Epithelial cell of proximal tubule (primary cell): ENCODE measurements around the gene CERS4. TPM values are rescaled to one million over a fixed set of nuclear protein-coding genes. Genes with fewer than 3 reads are reported as not detected.
"Not testable (repeated sequence)": the region's sequence is repeated elsewhere in the genome, so short reads cannot be mapped to it uniquely, and the experiment has no call there.

ENCODE experiments used
- DNase-seq: peaks from one replicate; pipeline ENCODE4 v3.0.0-alpha.2; 2011; ENCODE audit warnings: low read depth
- H3K4me3 ChIP-seq: 2 replicates; pipeline ENCODE4 v1.5.1; 2011; ENCODE audit warnings: low read depth, mild to moderate bottlenecking, low read length
- CTCF ChIP-seq: conservative IDR thresholded peaks from 2 replicates; pipeline ENCODE4 v1.5.1; 2012; ENCODE audit warnings: low read depth, mild to moderate bottlenecking, low read length
- total RNA-seq: library from RNA; depleted of rRNA; stranded (reverse); fragments of >200 nt; gene quantifications from 2 replicates; pipeline ENCODE4 v1.2.3, GENCODE V29; 2015

CERS4 gene
- total RNA-seq, 1 donor from 2014 or later: 24.5 TPM

DNA sequence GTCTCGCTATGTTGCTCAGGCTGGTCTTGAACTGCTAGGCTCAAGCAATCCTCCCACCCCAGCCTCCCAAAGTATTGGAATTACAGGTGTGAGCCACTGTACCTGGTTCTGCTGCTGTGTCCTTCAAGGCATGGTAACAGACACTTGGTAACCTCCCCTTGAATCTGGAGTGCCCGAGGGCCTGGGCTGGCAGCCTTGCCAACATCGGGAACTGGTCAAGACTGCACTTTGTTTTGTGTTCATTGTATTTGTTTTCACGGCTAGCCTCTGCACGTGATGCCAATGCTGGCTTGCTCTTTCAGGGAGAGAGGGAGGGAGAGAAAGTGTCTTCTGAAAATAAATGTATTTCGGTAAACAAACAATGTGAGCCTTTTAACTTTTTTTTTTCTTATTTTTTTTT is 12.0 kb downstream of the CERS4 start:
- TF ChIP-seq CTCF: no peak
- H3K4me3 ChIP-seq: no peak overlapping the region
- no peak for DNase-seq

- not testable (repeated sequence) for DNase-seq, H3K4me3 ChIP-seq
Measured at GRCh38 chr19:8223442-8223841, 14.3 kb downstream of the CERS4 start.

DNA sequence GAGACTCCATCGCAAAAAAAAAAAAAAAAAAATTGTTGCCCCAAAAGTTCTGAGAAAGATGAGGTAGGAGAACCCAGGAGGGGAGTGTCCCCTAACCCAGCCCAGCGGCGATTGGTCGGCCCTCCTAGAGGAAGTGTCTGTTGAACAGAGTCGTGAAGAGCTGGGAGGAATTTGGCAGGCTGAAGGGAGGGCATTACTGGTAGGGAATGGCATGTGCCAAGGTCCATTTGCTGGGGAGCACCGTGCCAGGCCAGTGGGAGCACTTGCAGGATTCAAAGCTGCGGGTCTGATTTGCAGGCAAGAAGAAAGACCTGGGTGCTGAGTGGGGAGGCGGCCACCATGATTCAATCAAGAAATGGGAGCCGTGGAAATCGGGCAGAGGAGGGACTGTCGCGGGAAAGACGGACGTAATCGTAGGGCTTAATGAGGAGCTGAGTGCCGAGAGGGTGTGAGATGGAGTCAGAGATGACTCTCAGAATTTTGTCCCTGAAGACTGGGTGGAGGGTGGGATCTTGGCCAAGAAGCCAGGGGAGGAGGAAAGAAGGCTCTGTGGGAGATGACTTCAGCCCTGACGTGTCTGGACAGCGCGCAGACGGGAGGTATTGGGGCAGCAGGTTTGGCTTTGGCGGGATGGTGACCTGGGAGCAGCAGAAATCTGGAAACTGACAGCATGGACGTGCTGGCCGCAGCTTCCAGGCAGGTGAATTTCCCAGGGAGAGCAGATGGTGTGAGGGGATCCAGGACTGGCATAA is 15.4 kb downstream of the CERS4 start:
- no peak for TF ChIP-seq CTCF
- DNase-seq: peak; percentile 29
- peak overlapping the region; percentile 28 for H3K4me3 ChIP-seq

GRCh38 chr19:8231073-8231604 is 22.0 kb downstream of the CERS4 start:
- TF ChIP-seq CTCF: no peak
- no peak for DNase-seq

DNA sequence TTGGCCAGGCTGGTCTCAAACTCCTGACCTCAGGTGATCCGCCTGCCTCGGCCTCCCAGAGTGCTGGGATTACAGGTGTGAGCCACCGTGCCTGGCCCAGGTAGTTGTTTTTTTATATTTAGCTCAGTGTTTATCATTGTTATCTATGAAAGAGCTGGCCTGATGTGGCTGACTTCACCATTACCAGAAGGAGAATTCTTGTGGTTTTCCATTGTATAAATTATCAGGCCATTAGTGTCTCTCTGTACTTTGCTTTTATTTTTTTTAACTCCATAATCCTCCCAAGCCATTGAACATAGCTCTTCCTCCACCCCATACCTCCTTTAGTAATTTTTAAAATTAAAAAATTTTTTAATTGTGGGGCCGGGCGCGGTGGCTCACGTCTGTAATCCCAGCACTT is 24.2 kb downstream of the CERS4 start:
- H3K4me3 ChIP-seq: no peak overlapping the region
- TF ChIP-seq CTCF: no peak
- DNase-seq: no peak

More at GRCh38 chr19:8231073-8231604, 22.0 kb downstream of the CERS4 start:
- no peak overlapping the region for H3K4me3 ChIP-seq

DNA sequence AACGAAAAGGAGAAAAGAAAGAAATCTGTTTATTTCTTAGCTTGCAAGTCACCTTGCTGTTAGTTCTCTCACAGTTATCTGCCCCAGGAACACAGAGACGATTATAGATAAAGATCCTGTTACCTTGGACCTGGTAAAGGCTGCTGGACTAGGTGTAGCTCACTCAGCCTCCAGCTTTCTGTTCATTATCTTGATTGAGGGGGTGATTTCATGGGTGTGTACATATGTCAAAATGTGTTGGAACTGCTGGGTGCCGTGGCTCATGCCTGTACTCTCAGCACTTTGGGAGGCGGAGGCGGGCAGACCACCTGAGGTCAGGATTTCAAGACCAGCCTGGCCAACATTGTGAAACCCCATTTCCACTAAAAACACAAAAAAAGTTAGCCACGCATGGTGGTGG is 27.9 kb downstream of the CERS4 start:
- H3K4me3 ChIP-seq: no peak overlapping the region
- no peak for DNase-seq
- no peak for TF ChIP-seq CTCF

DNA sequence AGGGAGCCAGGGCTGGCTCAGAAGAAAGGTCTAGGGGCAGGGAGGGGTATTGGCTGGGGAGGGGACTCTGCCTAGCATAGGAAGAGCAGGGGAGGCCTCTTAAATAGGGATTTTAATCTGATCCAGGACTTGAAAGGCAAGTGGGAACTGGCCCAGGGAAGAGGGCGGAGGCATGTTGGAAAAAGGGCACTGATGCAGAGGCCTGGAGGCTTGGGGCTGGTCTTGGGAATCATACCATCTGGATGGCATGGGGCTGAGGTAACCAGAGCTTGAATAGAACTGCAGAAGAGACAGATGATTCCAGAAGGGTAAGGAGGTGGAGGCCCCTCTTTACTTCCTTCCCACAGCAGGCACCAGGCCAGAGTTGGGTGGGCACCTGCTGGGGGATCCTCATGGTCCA is 29.1 kb downstream of the CERS4 start:
- no peak overlapping the region for H3K4me3 ChIP-seq
- no peak for TF ChIP-seq CTCF
- DNase-seq: no peak
